NCI-H345 (cell line): ENCODE measurements around the gene YBX1.
"Not testable (repeated sequence)": the region's sequence is repeated elsewhere in the genome, so short reads cannot be mapped to it uniquely, and the experiment has no call there.

Experiments
- DNase-seq: peaks from one replicate; lab custom pipeline; 2025; lab: John Stamatoyannopoulos, UW

Gene YBX1

GRCh38 chr1:42681741-42682483 lies at the start of gene YBX1:
Gene YBX1, plus strand, starts transcription at chr1:42682418. Its CDS starts 148 bp downstream, at chr1:42682566.
- DNase-seq: peak; percentile 98

- DNase-seq: no peak
These were observed 43.1 kb upstream of the YBX1 start for GRCh38 chr1:42639116-42639515.

- DNase-seq: no peak
These were observed 36.2 kb upstream of the YBX1 start for GRCh38 chr1:42646056-42646455.

- DNase-seq: no peak
These were observed 25.0 kb upstream of the YBX1 start for GRCh38 chr1:42657201-42657600.

GRCh38 chr1:42657981-42658876 lies 24.0 kb upstream of the YBX1 start, which contains the start of gene PPIH:
Gene PPIH, plus strand, starts transcription at chr1:42658423. Its CDS starts 24 bp downstream, at chr1:42658447.
- peak; percentile 95 for DNase-seq

- no peak for DNase-seq
These were observed 23.3 kb upstream of the YBX1 start for GRCh38 chr1:42658877-42659337.

- DNase-seq: no peak
These were observed 21.2 kb upstream of the YBX1 start for GRCh38 chr1:42660907-42661500.

- DNase-seq: no peak
These were observed 12.3 kb upstream of the YBX1 start for GRCh38 chr1:42669936-42670335.

- no peak for DNase-seq
These were observed 11.8 kb upstream of the YBX1 start for GRCh38 chr1:42670425-42670824.

GRCh38 chr1:42674214-42674613 lies 8.0 kb upstream of the YBX1 start:
- no peak for DNase-seq

GRCh38 chr1:42674682-42675081 lies 7.5 kb upstream of the YBX1 start:
- no peak for DNase-seq

GRCh38 chr1:42675467-42675866 lies 6.8 kb upstream of the YBX1 start:
- no peak for DNase-seq

- no peak for DNase-seq
These were observed 5.6 kb upstream of the YBX1 start for GRCh38 chr1:42676534-42677087.

- DNase-seq: no peak
These were observed 2.7 kb upstream of the YBX1 start for GRCh38 chr1:42679364-42679983.

GRCh38 chr1:42680055-42680454 lies 2.2 kb upstream of the YBX1 start:
- no peak for DNase-seq

GRCh38 chr1:42680921-42681683 lies 1.1 kb upstream of the YBX1 start:
- DNase-seq: peak; percentile 24

- DNase-seq: not testable (repeated sequence)
These were observed 193 bp downstream of the YBX1 start for GRCh38 chr1:42682484-42682738.

GRCh38 chr1:42682739-42683531 lies 717 bp downstream of the YBX1 start:
- peak; percentile 60 for DNase-seq

- DNase-seq: no peak
These were observed 1.9 kb downstream of the YBX1 start for GRCh38 chr1:42684139-42684538.

- no peak for DNase-seq
These were observed 4.2 kb downstream of the YBX1 start for GRCh38 chr1:42686418-42686817.
